Peyer's patch (tissue), 4 donors: ENCODE data around the gene NIPBL.

Experiments used
- CTCF ChIP-seq, 6 experiments: fragments of 450-650 bp in 4 of 6; fragments of 200-600 bp in 2 of 6; sonication (generic) in 1 of 6; IDR thresholded peaks; one replicate each; pipeline ENCODE4 v1.5.1; 2017 to 2019; ENCODE audit warnings: antibody characterized with exemption in 6 of 6, mild to moderate bottlenecking in 3 of 6, moderate library complexity in 1 of 6
- POLR2A ChIP-seq, 2 donors: fragments of 450-650 bp; IDR thresholded peaks; one replicate each; pipeline ENCODE4 v1.5.1; 2017; ENCODE audit warnings: antibody characterized with exemption in 2 of 2, mild to moderate bottlenecking in 2 of 2, moderate library complexity in 2 of 2

GRCh38 chr5:36949593-36949992, 73.0 kb downstream of the NIPBL start:
- TF ChIP-seq CTCF (IDR thresholded peaks at IDR 0.05) (no peak), POLR2A (IDR thresholded peaks at IDR 0.05) (no peak)
